Measurements from ENCODE around the gene C11orf91. TPM values are rescaled to one million over a fixed set of nuclear protein-coding genes. Genes with fewer than 3 reads are reported as not detected.
A peak's percentile ranks its signal among the peaks of the same experiment; 100 is the strongest.

The C11orf91 gene
- total RNA-seq, 1 donor from 2014 or later, result not detected

DNA sequence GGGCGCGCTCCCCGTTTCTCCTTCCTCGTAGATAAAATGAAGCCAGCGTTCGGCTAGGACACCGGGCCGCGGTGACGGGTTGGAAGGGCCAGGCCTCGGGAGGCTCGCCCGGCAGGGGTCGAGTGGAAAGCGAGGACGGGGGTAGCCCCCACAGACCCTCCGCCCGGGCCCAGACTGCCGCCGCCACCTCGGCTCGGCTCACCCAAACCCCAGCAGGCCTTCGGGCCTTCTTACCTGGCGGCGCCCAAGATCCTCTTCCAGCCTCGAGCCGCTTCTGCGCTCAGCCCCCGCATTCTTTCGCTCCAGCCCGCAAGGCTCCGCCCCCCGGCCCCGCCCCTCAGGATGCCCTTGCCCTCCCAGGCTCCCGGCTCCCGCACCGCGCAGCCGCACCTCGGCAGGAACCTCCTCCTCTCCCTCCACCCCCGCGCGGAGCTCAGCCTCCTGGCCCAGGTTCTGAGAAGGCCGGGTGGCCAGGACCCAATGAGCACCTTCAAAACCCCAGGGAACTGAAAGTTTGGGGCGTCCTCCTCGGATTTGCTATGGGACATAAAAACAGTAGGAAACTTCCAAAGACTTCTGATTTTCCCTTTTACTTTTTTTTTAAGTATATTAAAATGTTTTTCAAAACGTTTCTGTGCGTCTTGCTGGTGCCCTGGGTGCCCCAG lies 35.7 kb upstream of the C11orf91 start, which contains the start of gene CD59:
Gene CD59, minus strand, starts transcription at position 276 of the 665 bp plus-strand sequence. CDS start 13,978 bp downstream, outside the sequence.
- peak within 1 kb of the TSS; percentile 93 for H3K4me3 Mint-ChIP-seq
- Histone ChIP-seq H4K20me1 (ENCODE audit: low read depth) (peaks cover 34% of the 10 kb centered on the region), H3K4me1 (peaks cover 12% of the 10 kb centered on the region), H3F3A (ENCODE audit: low read depth) (peaks cover 5% of the 10 kb centered on the region), H3K27me3 (peaks cover 15% of the 10 kb centered on the region), H3K79me2 (ENCODE audit: low read depth) (peaks cover 33% of the 10 kb centered on the region), H3K9ac (peak within 1 kb of the TSS; percentile 36), H3K9me3 (ENCODE audit: low read depth) (no peaks in the 10 kb centered on the region), H3K4me3 (peak within 1 kb of the TSS; percentile 67), H2AFZ (replicated peaks) (peak within 1 kb of the TSS; percentile 30), H3K27ac (no peak within 1 kb of the TSS), H3K4me2 (peak within 1 kb of the TSS; percentile 78), H3K36me3 (no peaks in the 10 kb centered on the region)
- peaks cover 22% of the 10 kb centered on the region for H3K36me3 Mint-ChIP-seq
- H3K27me3 Mint-ChIP-seq (ENCODE audit: insufficient read depth, low read depth), result peaks cover 9% of the 10 kb centered on the region
- H3K27ac Mint-ChIP-seq, result peak within 1 kb of the TSS; percentile 35
- peaks cover 4% of the 10 kb centered on the region for H3K9me3 Mint-ChIP-seq
- H3K4me1 Mint-ChIP-seq, result peaks cover 22% of the 10 kb centered on the region
- TF ChIP-seq EZH2phosphoT487 (IDR thresholded peaks at IDR 0.05), result no peak
- no peak for TF ChIP-seq EZH2 (IDR thresholded peaks at IDR 0.05)
- no peak for TF ChIP-seq CTCF (IDR thresholded peaks at IDR 0.05)
- peak; percentile 95 for DNase-seq (ENCODE audit: low spot score)

- no peak overlapping the region for H3K27ac ChIP-seq
- Mint-ChIP-seq H3K27me3 (ENCODE audit: insufficient read depth, low read depth) (peaks cover 9% of the 10 kb centered on the region), H3K4me3 (peak overlapping the region; percentile 93), H3K4me1 (peaks cover 22% of the 10 kb centered on the region), H3K9me3 (peaks cover 4% of the 10 kb centered on the region), H3K36me3 (peaks cover 26% of the 10 kb centered on the region), H3K27ac (no peak overlapping the region)
- H3K27me3 ChIP-seq, result peaks cover 15% of the 10 kb centered on the region
- H3F3A ChIP-seq (ENCODE audit: low read depth), result peaks cover 5% of the 10 kb centered on the region
- peak; percentile 59 for DNase-seq (ENCODE audit: low spot score)
- peaks cover 12% of the 10 kb centered on the region for H3K4me1 ChIP-seq
- H4K20me1 ChIP-seq (ENCODE audit: low read depth), result peaks cover 34% of the 10 kb centered on the region
- TF ChIP-seq EZH2 (IDR thresholded peaks at IDR 0.05) (peak; percentile 64), CTCF (IDR thresholded peaks at IDR 0.05) (no peak), EZH2phosphoT487 (IDR thresholded peaks at IDR 0.05) (no peak)
- peak overlapping the region; percentile 36 for H3K9ac ChIP-seq
- H3K4me2 ChIP-seq, result peak overlapping the region; percentile 78
- H3K9me3 ChIP-seq (ENCODE audit: low read depth), result no peaks in the 10 kb centered on the region
- H3K36me3 ChIP-seq, result no peaks in the 10 kb centered on the region
- peak overlapping the region; percentile 67 for H3K4me3 ChIP-seq
- peaks cover 37% of the 10 kb centered on the region for H3K79me2 ChIP-seq (ENCODE audit: low read depth)
- H2AFZ ChIP-seq (replicated peaks), result peak overlapping the region; percentile 29
These were observed 34.9 kb upstream of the C11orf91 start for GRCh38 chr11:33735271-33736147.

- H3K27me3 ChIP-seq, result peaks cover 15% of the 10 kb centered on the region
- peaks cover 5% of the 10 kb centered on the region for H3F3A ChIP-seq (ENCODE audit: low read depth)
- peaks cover 34% of the 10 kb centered on the region for H4K20me1 ChIP-seq (ENCODE audit: low read depth)
- H3K4me1 Mint-ChIP-seq, result peaks cover 22% of the 10 kb centered on the region
- peak overlapping the region; percentile 93 for H3K4me3 Mint-ChIP-seq
- H3K4me3 ChIP-seq, result peak overlapping the region; percentile 67
- H3K27me3 Mint-ChIP-seq (ENCODE audit: insufficient read depth, low read depth), result peaks cover 9% of the 10 kb centered on the region
- DNase-seq (ENCODE audit: low spot score), result no peak
- no peaks in the 10 kb centered on the region for H3K36me3 ChIP-seq
- no peaks in the 10 kb centered on the region for H3K9me3 ChIP-seq (ENCODE audit: low read depth)
- H3K27ac ChIP-seq, result no peak overlapping the region
- no peak for TF ChIP-seq CTCF (IDR thresholded peaks at IDR 0.05)
- no peak for TF ChIP-seq EZH2phosphoT487 (IDR thresholded peaks at IDR 0.05)
- TF ChIP-seq EZH2 (IDR thresholded peaks at IDR 0.05), result no peak
- H3K9me3 Mint-ChIP-seq, result peaks cover 4% of the 10 kb centered on the region
- peak overlapping the region; percentile 29 for H2AFZ ChIP-seq (replicated peaks)
- H3K9ac ChIP-seq, result no peak overlapping the region
- peak overlapping the region; percentile 78 for H3K4me2 ChIP-seq
- no peak overlapping the region for H3K27ac Mint-ChIP-seq
- H3K36me3 Mint-ChIP-seq, result peaks cover 30% of the 10 kb centered on the region
- peaks cover 12% of the 10 kb centered on the region for H3K4me1 ChIP-seq
- H3K79me2 ChIP-seq (ENCODE audit: low read depth), result peaks cover 45% of the 10 kb centered on the region
These were observed 34.0 kb upstream of the C11orf91 start for GRCh38 chr11:33734441-33735270.

All from neural progenitor cell (in vitro differentiated cells).